ENCODE data around the gene ZNF407. TPM values are rescaled to one million over a fixed set of nuclear protein-coding genes. Genes with fewer than 3 reads are reported as not detected.

The ZNF407 gene
- total RNA-seq, 2 experiments from 2014 or later: 11.7 to 13.4 TPM

GRCh38 chr18:74975001-74975400 lies 377.3 kb downstream of the ZNF407 start:
- no peaks in the 10 kb centered on the region for H3K9me3 Mint-ChIP-seq
- ChIA-PET POLR2A (no interaction called here), CTCF (interaction anchor here (1.1 to 2.0 kb wide), 2 partner anchors 11 to 34 kb away, joined by 3 to 5 read pairs; no protein-coding TSS in a partner anchor)
- no peaks in the 10 kb centered on the region for H3K36me3 Mint-ChIP-seq (ENCODE audit: low read depth)
- no peaks in the 10 kb centered on the region for H3K27me3 Mint-ChIP-seq
- no peak for DNase-seq
- H3K27ac Mint-ChIP-seq: no peak overlapping the region
- no peak overlapping the region for H3K4me3 Mint-ChIP-seq
- H3K4me1 Mint-ChIP-seq: no peaks in the 10 kb centered on the region

DNA sequence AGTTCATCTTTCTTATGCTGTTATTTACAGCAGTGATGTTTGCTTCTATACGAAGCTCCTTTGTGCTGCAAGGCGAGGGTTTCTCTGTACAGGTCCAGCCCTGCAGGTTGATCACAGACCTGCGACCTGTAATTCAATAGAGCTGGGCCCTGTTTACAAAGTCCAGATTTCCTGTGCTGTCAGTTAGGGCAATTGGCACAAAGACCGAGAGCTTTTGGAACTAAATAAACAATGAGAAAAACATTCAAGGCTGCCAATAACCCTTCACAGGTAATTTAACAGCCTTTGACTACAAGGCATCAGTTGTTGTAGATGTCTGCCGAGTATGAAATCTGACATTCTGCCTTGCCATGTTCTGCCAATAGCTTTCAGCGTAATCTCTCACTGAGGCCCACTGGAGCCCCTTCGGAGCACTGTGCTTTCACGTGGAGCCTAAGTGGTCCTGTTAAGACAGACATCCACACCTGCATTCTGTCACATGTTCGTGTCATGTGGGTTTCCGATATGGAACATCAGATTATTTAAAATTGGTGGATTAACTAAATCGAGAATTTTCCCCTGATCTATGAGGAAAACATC lies 378.8 kb downstream of the ZNF407 start:
- Mint-ChIP-seq H3K4me3 (no peak overlapping the region), H3K4me1 (no peaks in the 10 kb centered on the region), H3K27me3 (no peaks in the 10 kb centered on the region), H3K9me3 (no peaks in the 10 kb centered on the region), H3K27ac (no peak overlapping the region), H3K36me3 (ENCODE audit: low read depth) (no peaks in the 10 kb centered on the region)
- ChIA-PET CTCF (no interaction called here), POLR2A (no interaction called here)
- no peak for DNase-seq

DNA sequence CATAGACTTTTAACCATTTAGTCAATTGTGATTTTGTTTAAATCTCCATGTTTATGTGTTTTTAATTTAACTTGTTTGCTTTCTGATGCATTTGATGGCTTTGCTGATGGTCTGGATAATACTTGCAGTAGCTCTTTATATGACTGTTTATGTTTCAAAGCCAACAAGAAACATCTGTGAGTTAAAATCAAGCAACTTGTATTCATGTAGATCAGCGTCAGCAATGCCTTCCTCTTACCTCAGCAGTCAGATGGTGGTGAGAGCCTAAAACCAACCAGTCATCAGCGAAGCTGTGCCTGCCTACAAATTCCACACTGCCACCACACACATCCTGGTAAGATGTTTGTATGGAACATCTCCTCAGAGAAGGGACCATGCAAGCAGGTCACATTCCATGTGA lies 379.4 kb downstream of the ZNF407 start:
- no peaks in the 10 kb centered on the region for H3K4me1 Mint-ChIP-seq
- no peaks in the 10 kb centered on the region for H3K9me3 Mint-ChIP-seq
- no peak overlapping the region for H3K4me3 Mint-ChIP-seq
- H3K27me3 Mint-ChIP-seq: no peaks in the 10 kb centered on the region
- DNase-seq: no peak
- H3K36me3 Mint-ChIP-seq (ENCODE audit: low read depth): no peaks in the 10 kb centered on the region
- CTCF ChIA-PET: no interaction called here
- POLR2A ChIA-PET: no interaction called here
- H3K27ac Mint-ChIP-seq: no peak overlapping the region

DNA sequence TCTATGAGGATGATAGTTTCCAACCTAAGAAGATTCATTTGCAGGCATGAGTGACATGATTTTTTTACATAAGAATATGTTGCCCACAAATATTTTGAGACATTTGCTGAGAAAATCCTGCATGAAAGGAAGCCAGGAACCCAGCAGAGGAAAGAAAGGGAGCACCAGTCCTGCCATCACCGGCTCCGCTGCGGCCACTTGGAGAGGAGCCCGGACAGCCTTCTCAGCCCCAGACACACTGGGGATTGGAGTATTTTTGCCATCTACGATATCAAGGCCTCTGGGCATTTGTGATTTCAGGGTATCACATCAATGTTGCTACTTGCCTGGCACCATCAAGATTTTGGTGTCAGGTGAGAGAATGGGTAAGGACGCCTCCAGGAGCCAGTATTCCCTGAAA lies 383.0 kb downstream of the ZNF407 start:
- no peaks in the 10 kb centered on the region for H3K4me1 Mint-ChIP-seq
- DNase-seq: no peak
- no peaks in the 10 kb centered on the region for H3K36me3 Mint-ChIP-seq (ENCODE audit: low read depth)
- CTCF ChIA-PET: interaction anchor here (1.1 kb wide), 1 partner anchor 33 kb away, joined by 3 read pairs; no protein-coding TSS in a partner anchor
- no peaks in the 10 kb centered on the region for H3K9me3 Mint-ChIP-seq
- POLR2A ChIA-PET: no interaction called here
- H3K27ac Mint-ChIP-seq: no peak overlapping the region
- no peaks in the 10 kb centered on the region for H3K27me3 Mint-ChIP-seq
- no peak overlapping the region for H3K4me3 Mint-ChIP-seq

DNA sequence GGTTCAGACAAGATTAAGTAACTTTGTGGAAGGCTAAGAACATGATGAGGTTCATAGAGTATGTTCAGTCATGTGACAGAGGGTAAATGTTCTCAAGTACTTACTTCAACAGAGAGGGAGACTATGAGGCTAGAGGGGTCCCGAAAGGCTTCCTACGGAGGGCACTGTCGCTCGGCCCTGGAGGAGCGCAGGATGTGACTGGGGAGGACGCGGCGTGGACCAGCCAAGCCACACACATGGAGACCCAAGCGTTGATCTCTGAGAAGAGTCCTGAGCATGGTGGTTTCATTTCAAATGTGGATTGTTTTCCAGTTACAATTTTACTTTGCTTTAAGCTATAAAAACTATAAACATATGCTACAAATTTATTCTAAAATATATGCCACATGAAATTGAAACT lies 383.8 kb downstream of the ZNF407 start:
- POLR2A ChIA-PET: no interaction called here
- H3K36me3 Mint-ChIP-seq (ENCODE audit: low read depth): no peaks in the 10 kb centered on the region
- DNase-seq: no peak
- no peaks in the 10 kb centered on the region for H3K4me1 Mint-ChIP-seq
- no peaks in the 10 kb centered on the region for H3K9me3 Mint-ChIP-seq
- H3K27me3 Mint-ChIP-seq: no peaks in the 10 kb centered on the region
- no peak overlapping the region for H3K4me3 Mint-ChIP-seq
- CTCF ChIA-PET: interaction anchor here (1.1 kb wide), 1 partner anchor 34 kb away, joined by 3 read pairs; no protein-coding TSS in a partner anchor
- no peak overlapping the region for H3K27ac Mint-ChIP-seq

- Mint-ChIP-seq H3K27ac (no peak overlapping the region), H3K4me1 (no peaks in the 10 kb centered on the region), H3K27me3 (no peaks in the 10 kb centered on the region), H3K9me3 (no peaks in the 10 kb centered on the region), H3K36me3 (ENCODE audit: low read depth) (no peaks in the 10 kb centered on the region), H3K4me3 (no peak overlapping the region)
- POLR2A ChIA-PET: no interaction called here
- no peak for DNase-seq
- CTCF ChIA-PET: no interaction called here
Observed at GRCh38 chr18:74982946-74983635, 385.4 kb downstream of the ZNF407 start.

DNA sequence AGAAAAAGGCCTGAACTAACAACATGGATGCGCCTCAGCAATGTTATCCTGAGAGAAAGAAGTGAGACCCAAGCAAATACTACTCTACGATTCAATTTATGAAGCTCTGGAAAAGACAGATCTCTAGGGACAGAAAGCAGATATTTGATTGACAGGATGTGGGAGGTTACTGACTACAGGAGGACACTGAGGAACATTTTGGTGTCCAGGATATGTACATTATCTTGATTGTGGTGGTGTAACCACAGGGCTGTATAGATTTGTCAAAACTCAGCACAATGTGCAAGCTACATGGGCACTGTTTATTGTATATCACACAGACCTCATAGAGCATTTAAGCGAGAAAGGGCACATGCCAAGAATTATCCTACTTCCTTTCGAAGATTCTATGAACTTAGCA lies 391.5 kb downstream of the ZNF407 start:
- ChIA-PET POLR2A (interaction anchor here (0.7 kb wide), 1 partner anchor 32 kb away, joined by 3 read pairs; no protein-coding TSS in a partner anchor), CTCF (no interaction called here)
- Mint-ChIP-seq H3K27ac (peak overlapping the region; percentile 13), H3K27me3 (no peaks in the 10 kb centered on the region), H3K9me3 (no peaks in the 10 kb centered on the region), H3K4me1 (peaks cover 46% of the 10 kb centered on the region), H3K4me3 (no peak overlapping the region), H3K36me3 (ENCODE audit: low read depth) (peaks cover 6% of the 10 kb centered on the region)
- DNase-seq: no peak

GRCh38 chr18:74990563-74991081 lies 393.0 kb downstream of the ZNF407 start:
- ChIA-PET POLR2A (interaction anchor here (0.6 to 1.4 kb wide), 4 partner anchors 80 to 490 kb away, joined by 3 to 8 read pairs (median 4); partner anchors contain the start of genes PTGR3 and TSHZ1), CTCF (interaction anchor here (1.4 kb wide), 2 partner anchors 11 to 27 kb away, joined by 3 to 4 read pairs; no protein-coding TSS in a partner anchor)
- Mint-ChIP-seq H3K27me3 (no peaks in the 10 kb centered on the region), H3K27ac (peak overlapping the region; percentile 74), H3K9me3 (no peaks in the 10 kb centered on the region), H3K4me3 (no peak overlapping the region), H3K36me3 (ENCODE audit: low read depth) (peaks cover 6% of the 10 kb centered on the region), H3K4me1 (peaks cover 60% of the 10 kb centered on the region)
- no peak for DNase-seq

GRCh38 chr18:74994502-74995418 lies 397.1 kb downstream of the ZNF407 start:
- peak overlapping the region; percentile 99 for H3K27ac Mint-ChIP-seq
- H3K4me1 Mint-ChIP-seq: peaks cover 60% of the 10 kb centered on the region
- H3K4me3 Mint-ChIP-seq: peak overlapping the region; percentile 71
- no peaks in the 10 kb centered on the region for H3K27me3 Mint-ChIP-seq
- peak; percentile 55 for DNase-seq
- H3K36me3 Mint-ChIP-seq (ENCODE audit: low read depth): peaks cover 13% of the 10 kb centered on the region
- ChIA-PET CTCF (interaction anchor here (1.3 to 1.9 kb wide), 4 partner anchors 9 to 98 kb away, joined by 3 to 7 read pairs (median 4); no protein-coding TSS in a partner anchor), POLR2A (interaction anchor here (0.9 to 2.6 kb wide), 6 partner anchors 9 to 221 kb away, joined by 3 to 20 read pairs (median 4); partner anchors contain the start of genes PTGR3 and TSHZ1)
- H3K9me3 Mint-ChIP-seq: peaks cover 2% of the 10 kb centered on the region

DNA sequence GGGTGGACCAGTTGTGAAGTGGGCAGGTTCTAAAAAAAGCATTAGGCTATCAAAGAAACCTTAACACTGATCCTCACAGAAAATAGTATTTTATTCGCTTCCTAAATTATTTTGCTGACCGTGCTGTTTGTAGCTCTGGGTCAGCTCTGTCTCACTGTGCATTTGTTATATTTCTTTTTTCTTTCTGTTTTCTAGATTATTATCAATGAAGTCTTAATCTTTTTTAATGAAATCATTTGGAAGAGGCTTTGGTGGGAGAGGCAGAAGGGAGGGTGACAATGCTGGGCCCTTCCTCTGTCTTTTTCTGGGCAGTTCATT lies 397.7 kb downstream of the ZNF407 start:
- H3K4me1 Mint-ChIP-seq: peaks cover 55% of the 10 kb centered on the region
- peaks cover 13% of the 10 kb centered on the region for H3K36me3 Mint-ChIP-seq (ENCODE audit: low read depth)
- ChIA-PET CTCF (interaction anchor here (1.0 to 1.9 kb wide), 4 partner anchors 10 to 75 kb away, joined by 3 to 7 read pairs (median 3); no protein-coding TSS in a partner anchor), POLR2A (interaction anchor here (0.9 to 2.6 kb wide), 5 partner anchors 34 to 221 kb away, joined by 3 to 20 read pairs (median 4); partner anchors contain the start of genes PTGR3 and TSHZ1)
- DNase-seq: no peak
- H3K4me3 Mint-ChIP-seq: peak overlapping the region; percentile 71
- peak overlapping the region; percentile 99 for H3K27ac Mint-ChIP-seq
- no peaks in the 10 kb centered on the region for H3K27me3 Mint-ChIP-seq
- peaks cover 2% of the 10 kb centered on the region for H3K9me3 Mint-ChIP-seq

- CTCF ChIA-PET: interaction anchor here (1.0 to 1.9 kb wide), 4 partner anchors 10 to 74 kb away, joined by 3 to 7 read pairs (median 3); no protein-coding TSS in a partner anchor
- H3K27me3 Mint-ChIP-seq: no peaks in the 10 kb centered on the region
- peak overlapping the region; percentile 23 for H3K27ac Mint-ChIP-seq
- peaks cover 48% of the 10 kb centered on the region for H3K4me1 Mint-ChIP-seq
- POLR2A ChIA-PET: interaction anchor here (1.0 to 2.6 kb wide), 2 partner anchors 94 to 214 kb away, joined by 3 to 20 read pairs; partner anchors contain the start of genes PTGR3 and TSHZ1
- peaks cover 2% of the 10 kb centered on the region for H3K9me3 Mint-ChIP-seq
- no peak overlapping the region for H3K4me3 Mint-ChIP-seq
- peaks cover 13% of the 10 kb centered on the region for H3K36me3 Mint-ChIP-seq (ENCODE audit: low read depth)
- DNase-seq: no peak
Observed at GRCh38 chr18:74996055-74996454, 398.4 kb downstream of the ZNF407 start.

DNA sequence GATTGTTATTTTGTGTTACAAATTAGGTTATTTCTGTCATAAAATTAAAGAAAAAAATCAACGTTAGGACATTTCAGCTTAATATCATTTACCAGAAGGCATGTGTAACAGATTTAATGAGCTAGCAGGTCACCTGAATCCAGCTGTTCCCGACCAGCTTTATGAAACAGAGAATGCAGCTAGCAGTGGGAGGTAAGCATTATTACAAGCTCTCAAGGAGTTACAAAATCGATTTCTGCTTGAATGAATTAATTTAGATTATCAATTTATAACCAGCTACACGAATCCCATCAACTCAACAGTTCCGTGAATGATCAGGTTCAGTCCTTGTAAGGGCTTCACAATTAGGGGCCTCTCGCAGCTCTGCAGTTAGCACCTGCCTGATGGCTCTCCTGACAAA lies 399.3 kb downstream of the ZNF407 start:
- Mint-ChIP-seq H3K36me3 (ENCODE audit: low read depth) (peaks cover 13% of the 10 kb centered on the region), H3K9me3 (peaks cover 2% of the 10 kb centered on the region), H3K4me3 (no peak overlapping the region), H3K27ac (no peak overlapping the region), H3K4me1 (peaks cover 40% of the 10 kb centered on the region), H3K27me3 (no peaks in the 10 kb centered on the region)
- ChIA-PET POLR2A (interaction anchor here (2.6 kb wide), 1 partner anchor 213 kb away, joined by 20 read pairs; the partner anchor contains the start of genes PTGR3 and TSHZ1), CTCF (interaction anchor here (1.6 kb wide), 1 partner anchor 12 kb away, joined by 3 read pairs; no protein-coding TSS in a partner anchor)
- DNase-seq: no peak
